Omental fat pad (tissue), 4 donors: ENCODE results near the gene GLIS1. TPM values are rescaled to one million over a fixed set of nuclear protein-coding genes. Genes with fewer than 3 reads are reported as not detected.
A peak's percentile ranks its signal among the peaks of the same experiment; 100 is the strongest.

Experiments
- ATAC-seq: fragments of 150-250 bp; one replicate; pipeline ENCODE4 v1.9.1; 2016; ENCODE audit warnings: mild to moderate bottlenecking, moderate library complexity; ENCODE audit not compliant: low FRiP score
- DNase-seq: peaks from one replicate; pipeline ENCODE4 v3.0.0-alpha.2; 2019; ENCODE audit warnings: low spot score
- CTCF ChIP-seq, 3 donors: fragments of 450-650 bp; IDR thresholded peaks; one replicate each; pipeline ENCODE4 v1.5.1; 2016 to 2017; ENCODE audit warnings: antibody characterized with exemption in 3 of 3, mild to moderate bottlenecking in 3 of 3, moderate library complexity in 2 of 3
- total RNA-seq, 4 donors: library from RNA; depleted of rRNA; stranded (reverse); fragments of >200 nt; gene quantifications; one replicate each; pipeline ENCODE4 v1.1.0, GENCODE V29; 2016

GLIS1 gene
- total RNA-seq: 1 to 10 TPM in 2 of 4 donors, under 1 TPM in 2; 0.19 to 1.4 (median 0.75) TPM

DNA sequence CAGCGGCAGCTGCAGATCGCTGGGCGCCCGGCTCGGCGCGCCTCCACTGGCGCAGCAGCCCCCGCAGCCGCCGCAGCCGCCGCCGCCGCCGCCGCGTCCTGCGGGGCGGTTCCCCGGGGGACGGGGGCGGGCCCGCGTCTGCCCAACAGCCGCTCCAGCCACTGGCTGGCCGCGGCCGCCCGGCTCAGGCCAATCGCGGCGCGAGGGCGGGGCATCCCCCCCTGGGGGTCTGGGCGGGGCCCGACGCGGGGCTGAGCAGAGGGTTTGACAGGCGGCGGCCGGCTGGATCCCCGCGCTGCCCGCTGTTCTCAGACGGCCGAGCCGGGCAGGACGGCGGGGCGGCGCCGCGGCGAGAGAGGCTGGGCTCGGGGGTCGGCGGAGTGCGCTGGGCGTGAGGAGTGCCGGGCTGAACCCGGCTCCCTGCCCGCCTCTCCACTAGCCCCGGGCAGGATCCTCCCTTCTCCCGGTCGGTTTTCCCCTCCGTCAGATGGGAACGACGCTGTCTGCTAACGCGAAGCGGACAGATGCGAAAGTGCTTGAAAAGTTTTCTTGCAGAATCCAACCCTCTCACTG is at the start of gene GLIS1:
Gene GLIS1, minus strand, starts transcription at position 56 of the 573 bp plus-strand sequence. CDS start 1,100 bp downstream, outside the sequence.
- DNase-seq: no peak
- no peak for TF ChIP-seq CTCF (IDR thresholded peaks at IDR 0.05)
- peak; percentile 97 for ATAC-seq

DNA sequence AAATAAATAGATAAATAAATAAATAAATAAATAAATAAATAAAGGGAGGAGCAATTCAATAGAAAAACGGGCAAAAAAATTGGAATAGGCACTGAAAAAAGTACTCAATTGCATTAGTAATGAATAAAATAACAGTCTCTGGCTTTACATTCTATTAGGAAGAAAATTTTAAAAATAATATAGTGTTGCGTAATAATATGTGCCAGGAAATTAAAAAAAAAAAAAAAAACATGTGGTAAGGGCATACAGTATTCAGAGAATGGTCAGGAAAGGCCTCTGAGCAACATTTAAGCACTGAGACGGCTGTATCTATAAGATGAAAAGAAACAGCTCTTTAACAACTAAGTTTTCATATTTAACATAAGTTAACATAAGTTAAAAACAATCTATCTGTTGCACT is 48.7 kb upstream of the GLIS1 start:
- TF ChIP-seq CTCF (IDR thresholded peaks at IDR 0.05): no peak
- DNase-seq (no peak), ATAC-seq (no peak)

DNA sequence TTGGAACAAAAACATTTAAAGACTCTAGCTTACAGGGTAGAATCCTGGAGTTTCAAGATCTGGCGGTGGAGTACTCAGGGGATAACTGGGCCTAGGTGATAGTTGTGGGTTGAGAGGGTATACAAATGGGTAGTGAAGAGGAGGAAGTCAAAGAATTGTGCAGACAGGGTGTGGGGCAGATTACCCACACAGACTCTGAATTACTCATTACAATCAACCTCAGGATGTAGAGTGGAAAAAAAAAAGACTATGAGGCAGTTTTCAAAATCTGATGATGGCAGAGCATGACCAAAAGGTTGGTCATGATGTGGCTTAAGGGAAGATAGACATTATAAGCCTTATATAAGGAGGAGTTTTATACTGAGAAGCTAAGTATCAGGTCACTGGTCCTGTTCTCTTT is 44.1 kb upstream of the GLIS1 start:
- DNase-seq (no peak), ATAC-seq (no peak)
- TF ChIP-seq CTCF (IDR thresholded peaks at IDR 0.05): no peak

DNA sequence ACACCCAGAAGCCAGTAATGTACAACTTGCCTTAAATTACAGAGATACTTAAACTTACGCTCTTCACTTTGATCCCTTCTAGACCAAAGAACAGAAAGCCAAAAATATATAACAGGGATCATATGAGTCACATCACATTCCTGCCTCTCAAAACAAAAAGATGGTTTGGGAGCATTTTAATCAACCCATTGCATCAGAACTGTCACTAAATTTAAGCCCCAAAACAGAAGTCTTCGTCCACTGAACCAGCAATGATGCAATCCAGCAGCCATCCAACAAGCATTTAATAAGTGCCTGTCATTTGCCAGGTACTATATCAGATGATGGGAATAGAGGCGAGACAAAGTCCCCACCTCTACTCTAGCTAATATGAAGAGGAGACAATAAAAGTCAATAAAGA is 42.7 kb upstream of the GLIS1 start:
- no peak for ATAC-seq
- DNase-seq: no peak
- no peak for TF ChIP-seq CTCF (IDR thresholded peaks at IDR 0.05)

DNA sequence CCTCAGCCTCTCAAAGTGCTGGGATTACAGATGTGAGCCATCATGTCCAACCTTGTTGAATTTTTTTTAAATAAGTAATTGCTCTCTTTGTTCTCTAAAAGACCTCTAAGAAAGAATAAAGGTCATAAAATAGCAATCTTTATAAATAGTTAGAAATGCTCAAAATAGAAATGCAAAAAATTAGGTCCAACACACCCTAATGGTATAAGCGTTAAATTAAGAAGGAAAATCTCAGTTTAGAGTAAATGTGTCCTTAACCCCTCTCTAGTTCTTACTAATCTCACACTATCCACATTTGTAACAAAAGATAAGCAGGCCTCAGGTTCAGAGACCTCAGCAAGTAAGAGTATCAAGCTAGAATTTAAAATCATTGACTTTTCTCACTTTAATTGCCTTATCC is 38.3 kb upstream of the GLIS1 start:
- no peak for DNase-seq
- no peak for TF ChIP-seq CTCF (IDR thresholded peaks at IDR 0.05)
- no peak for ATAC-seq

GRCh38 chr1:53771648-53772047 is 32.7 kb upstream of the GLIS1 start:
- DNase-seq: no peak
- ATAC-seq: no peak
- no peak for TF ChIP-seq CTCF (IDR thresholded peaks at IDR 0.05)

DNA sequence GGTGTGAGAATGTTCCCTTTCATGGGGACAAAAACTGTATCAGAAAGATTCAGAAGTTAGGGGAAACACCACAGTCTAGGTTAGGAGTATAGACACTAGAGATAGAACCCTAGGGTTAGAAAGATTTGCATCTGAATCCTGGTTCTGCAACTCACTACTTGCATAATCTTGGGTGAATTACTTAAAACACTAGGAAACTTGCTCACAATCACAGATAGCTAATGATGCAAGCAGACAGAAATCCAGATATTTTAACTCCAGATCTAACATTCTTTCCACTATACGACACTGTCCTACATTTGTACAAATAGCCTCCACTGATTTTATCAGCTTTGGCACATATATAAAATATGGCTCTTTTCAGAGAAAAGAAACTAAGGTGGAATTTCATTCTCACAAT is 30.8 kb upstream of the GLIS1 start:
- TF ChIP-seq CTCF (IDR thresholded peaks at IDR 0.05): no peak
- DNase-seq (no peak), ATAC-seq (no peak)
